ENCODE results near the gene TBC1D2B. TPM values are rescaled to one million over a fixed set of nuclear protein-coding genes. Genes with fewer than 3 reads are reported as not detected.

TBC1D2B gene
- total RNA-seq, 1 experiment from 2014 or later, result 30.6 TPM

DNA sequence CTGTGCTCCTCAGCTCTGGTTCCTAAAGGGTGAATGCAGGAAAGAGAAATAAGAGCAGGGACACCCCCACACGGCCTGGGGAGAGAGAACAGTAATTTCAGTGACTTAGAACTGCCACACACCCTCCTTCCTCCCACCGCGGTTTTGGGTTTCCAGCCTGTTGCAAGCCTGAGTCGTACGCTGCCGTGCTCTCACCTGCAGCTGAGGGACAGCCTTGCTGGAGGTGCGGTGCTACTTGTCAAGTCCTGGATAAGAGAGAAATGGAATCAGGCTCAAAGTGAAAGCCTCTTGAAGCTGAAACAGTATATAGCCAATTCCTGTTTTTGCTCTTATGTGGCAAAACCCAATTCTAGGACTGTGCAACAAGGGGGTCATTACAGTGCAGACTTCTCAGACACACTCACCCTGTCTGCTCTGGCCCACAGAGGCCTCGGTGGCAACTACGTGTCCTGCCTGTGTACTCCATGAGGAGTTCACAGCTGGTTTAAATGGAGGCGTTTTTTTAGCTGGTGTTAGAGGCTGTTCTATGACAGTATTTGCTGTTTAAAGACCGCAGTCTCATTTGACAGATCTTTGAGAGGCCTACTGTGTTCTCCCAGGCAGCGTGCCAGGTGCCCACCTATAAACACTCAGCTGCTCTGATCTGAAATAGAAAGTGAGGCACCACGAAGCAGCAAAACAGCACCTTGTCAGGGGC, 42.9 kb downstream of the TBC1D2B start:
- no peak for DNase-seq (ENCODE audit: low read depth)

GRCh38 chr15:78033864-78034263, 43.6 kb downstream of the TBC1D2B start:
- no peak for DNase-seq (ENCODE audit: low read depth)

- DNase-seq (ENCODE audit: low read depth), result no peak
Observed at GRCh38 chr15:78032671-78033070, 44.8 kb downstream of the TBC1D2B start.

DNA sequence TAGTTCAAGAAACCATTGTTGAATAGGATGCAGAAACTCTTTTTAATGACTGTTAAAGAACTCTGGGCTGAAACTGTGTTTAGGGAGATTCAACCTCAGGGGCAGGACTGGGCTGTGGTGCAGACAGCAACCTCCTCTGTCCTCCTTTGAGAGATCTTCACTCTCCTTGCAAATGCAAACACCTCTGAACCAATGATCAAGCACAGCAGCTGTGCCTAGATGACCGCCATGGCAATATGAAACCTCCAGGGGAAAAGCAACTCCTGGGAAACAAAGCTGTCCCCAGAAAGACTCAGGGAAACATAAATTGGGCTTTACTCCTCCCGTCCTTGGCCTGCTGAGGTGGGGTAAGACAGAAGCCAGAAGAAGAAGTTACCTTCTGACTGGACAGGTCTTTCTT, 52.6 kb downstream of the TBC1D2B start:
- DNase-seq (ENCODE audit: low read depth), result no peak

DNA sequence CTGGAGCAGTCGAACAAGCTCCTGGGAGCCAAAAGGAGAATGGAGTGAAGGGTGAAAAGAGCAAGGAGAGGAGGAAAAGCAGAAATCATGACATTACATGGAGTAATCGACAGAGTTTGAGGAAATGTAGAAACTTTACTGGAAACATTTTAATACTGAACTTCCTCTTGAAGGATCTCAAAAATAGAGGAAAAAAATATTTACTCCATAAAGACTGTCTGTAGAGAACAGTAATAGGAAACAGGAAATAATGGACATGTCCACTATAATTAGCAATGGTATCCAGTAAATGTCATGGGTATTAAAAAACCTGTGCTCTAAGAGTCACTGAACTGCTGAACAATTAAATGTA, 53.0 kb downstream of the TBC1D2B start:
- no peak for DNase-seq (ENCODE audit: low read depth)

- peak; percentile 70 for DNase-seq (ENCODE audit: low read depth)
Observed at GRCh38 chr15:78023865-78024518, 53.5 kb downstream of the TBC1D2B start.

DNA sequence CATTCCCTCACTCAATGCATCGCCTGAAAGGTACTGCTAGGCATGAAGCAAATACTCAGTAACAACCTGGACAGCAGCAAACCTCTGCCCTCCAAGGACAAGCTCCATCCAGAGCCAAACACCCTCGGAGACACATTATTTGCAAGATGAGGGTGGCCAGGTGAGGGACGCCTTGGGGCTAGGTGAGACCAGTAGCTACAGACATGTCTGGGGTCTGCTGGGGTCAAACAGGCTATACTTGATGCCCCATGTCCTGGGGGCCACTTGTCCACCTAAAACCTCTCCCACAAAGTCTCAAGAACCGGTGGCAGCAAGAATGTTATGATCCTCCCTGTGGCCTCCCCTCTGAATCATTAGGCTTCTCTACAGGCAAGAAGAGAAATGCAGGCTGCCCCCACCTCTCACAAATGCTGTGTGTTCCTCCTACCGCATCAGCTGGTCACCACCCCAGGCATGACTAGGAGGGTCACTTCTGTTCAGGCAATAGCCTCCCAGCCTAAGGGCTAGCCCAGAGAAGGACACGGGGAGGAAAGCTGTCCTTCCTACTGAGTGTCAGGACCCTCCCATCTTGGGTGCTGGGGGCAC, 54.3 kb downstream of the TBC1D2B start:
- no peak for DNase-seq (ENCODE audit: low read depth)

- DNase-seq (ENCODE audit: low read depth), result no peak
Observed at GRCh38 chr15:78021761-78022160, 55.8 kb downstream of the TBC1D2B start.

DNA sequence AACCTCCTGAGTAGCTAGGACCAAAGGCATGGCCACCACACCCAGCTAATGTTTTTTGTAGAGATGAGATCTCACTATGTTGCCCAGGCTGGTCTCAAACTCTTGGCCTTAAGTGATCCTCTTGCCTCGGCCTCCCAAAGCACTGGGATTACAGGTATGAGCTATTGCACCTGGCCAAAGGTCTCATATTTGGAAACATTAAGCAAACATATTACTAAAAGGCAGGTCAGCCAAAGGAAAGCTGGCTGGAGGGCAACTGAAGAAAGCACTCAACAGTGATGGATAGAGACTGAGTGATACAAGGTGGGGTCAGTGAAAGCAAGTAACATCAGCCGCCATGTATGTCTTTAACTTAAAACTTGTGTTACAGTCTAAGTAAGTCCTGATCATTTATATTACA, 57.5 kb downstream of the TBC1D2B start:
- no peak for DNase-seq (ENCODE audit: low read depth)

DNA sequence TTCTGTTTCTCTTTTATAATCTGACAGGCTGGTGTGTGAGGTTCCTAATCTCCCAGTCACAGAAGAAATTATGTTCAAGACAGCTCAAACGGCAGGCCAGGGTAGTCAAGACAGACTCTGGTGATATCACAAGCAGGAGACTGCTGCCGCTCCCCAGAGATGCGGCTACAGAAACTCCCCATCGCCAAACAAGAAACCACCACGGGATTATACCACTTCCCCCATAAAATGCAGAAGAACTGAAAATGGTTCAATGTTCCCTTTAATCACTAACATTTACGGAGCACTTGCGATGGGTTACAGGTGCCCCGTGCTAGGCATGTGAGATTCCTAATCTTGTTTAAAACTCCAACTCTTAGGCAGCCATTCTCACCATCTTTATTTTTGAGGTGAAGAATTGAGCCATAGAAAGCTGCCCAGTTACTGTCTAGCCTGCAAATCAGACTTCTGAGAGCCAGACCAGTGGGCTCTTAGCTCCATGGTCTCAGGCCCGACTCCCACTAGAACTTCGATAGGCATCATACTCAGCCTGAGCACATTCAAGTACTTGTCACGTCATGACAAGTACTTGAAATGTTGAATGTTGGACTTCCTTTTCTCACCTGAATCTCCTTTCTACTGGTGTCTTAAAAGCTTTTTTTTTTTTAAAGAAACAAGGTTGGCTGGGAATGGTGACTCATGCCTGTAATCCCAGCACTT, 58.4 kb downstream of the TBC1D2B start:
- no peak for DNase-seq (ENCODE audit: low read depth)

DNA sequence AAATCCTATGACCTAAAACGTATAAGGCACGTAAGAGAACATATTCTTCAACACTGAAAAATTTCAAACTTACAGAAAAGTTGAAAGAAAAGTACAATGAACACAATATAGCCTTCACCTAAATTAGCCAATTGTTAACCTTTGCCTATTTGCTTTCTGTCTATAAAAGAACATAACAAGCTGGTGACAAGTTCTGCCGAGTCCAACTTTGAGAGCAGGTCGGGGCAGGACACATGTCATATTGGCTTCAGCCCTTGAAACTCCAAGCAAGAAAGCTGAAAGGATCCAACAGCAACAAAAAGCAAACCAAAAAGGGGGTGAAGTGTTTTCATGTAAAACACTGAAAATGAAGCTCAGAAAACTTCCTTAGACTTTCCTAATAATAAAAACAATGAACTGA, 59.1 kb downstream of the TBC1D2B start:
- no peak for DNase-seq (ENCODE audit: low read depth)

DNA sequence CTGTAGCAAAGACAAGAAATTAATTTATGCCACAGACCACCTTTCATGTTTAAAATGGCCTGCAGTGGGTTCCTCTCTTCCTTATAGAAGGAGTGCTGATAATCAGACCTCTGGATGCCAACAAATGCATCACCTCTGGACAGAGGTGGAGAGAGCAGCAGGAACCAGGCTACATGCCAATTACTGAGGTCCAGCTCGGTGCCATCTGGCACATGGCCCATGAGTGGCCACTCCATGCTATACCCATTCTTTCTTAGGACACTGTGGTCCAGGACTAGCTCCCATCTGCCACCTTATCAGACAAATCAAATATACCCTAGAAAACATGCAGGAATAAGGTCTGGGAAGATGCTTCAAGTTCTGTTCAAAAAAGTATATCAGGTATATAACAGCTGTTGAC, 60.7 kb downstream of the TBC1D2B start:
- DNase-seq (ENCODE audit: low read depth), result no peak

DNA sequence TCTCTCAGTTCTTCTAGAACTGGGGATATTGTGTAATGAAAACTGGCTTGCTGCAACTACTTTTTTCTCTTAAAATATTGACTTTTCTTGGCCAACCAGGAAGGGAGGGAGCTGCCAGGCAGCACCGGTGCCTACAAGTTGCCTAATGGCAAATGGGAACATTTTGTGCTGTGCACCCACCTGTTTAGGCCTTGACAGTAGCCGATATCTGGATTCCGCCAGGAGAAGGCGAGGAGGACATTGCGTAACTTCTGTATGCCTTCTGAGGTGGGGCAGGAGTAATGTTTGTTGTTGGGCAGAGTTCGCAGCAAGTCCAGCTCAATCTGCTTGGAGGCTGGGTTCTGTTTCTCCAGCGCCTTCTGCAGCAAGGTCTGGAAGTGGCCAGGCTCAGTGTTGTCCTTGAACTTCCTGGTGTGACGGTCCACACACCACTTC, 64.9 kb downstream of the TBC1D2B start:
- DNase-seq (ENCODE audit: low read depth), result no peak

- DNase-seq (ENCODE audit: low read depth), result no peak
Observed at GRCh38 chr15:78010067-78010466, 67.4 kb downstream of the TBC1D2B start.

- peak; percentile 83 for DNase-seq (ENCODE audit: low read depth)
Observed at GRCh38 chr15:78007964-78008886, 69.3 kb downstream of the TBC1D2B start.

DNA sequence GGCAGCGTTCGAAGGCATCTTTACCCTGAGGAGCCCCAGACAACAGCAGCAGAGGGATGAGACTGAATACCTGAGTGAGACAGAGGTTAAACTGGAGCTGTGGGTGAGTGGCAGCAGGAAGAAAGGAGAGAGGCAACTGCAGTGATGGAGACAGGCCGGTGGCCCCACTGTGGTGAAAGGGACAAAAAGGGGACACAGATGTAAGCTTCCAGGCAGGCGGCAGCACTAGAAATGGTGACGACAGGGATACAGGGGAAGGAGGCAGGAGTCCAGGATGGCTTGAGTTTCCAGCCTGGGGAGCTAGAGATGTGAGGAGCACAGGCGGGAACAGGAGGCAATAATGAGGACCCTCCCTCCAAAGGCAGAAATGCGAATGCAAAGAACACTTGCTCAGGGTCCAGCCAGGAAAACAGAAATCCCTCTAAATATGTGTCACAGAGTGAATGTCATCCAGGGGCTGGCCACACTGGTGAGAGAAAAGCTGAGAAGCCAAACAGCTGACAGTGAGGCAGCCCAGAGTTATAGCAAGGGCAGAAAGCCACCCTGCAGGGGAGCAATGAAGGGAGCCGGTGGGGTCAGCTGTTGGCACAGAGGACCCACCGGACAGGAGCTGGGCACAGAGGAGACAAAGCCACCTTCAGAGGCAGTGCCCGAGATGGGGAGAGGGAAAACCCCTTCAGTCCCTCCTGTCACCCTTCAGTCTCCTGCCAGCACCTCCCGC, 70.1 kb downstream of the TBC1D2B start:
- peak; percentile 34 for DNase-seq (ENCODE audit: low read depth)

- DNase-seq (ENCODE audit: low read depth), result no peak
Observed at GRCh38 chr15:78006567-78007205, 70.8 kb downstream of the TBC1D2B start.

- peak; percentile 86 for DNase-seq (ENCODE audit: low read depth)
Observed at GRCh38 chr15:78004919-78005634, 72.4 kb downstream of the TBC1D2B start.

- no peak for DNase-seq (ENCODE audit: low read depth)
Observed at GRCh38 chr15:78004222-78004727, 73.2 kb downstream of the TBC1D2B start.

All from LHCN-M2 (cell line).